Nephron (organoid): ENCODE data around the gene PPP2R2C.

ENCODE experiments used
- H3K27ac Mint-ChIP-seq, 3 experiments: 2 replicates each; pipeline ENCODE4 v1.8.0; 2020; ENCODE audit warnings: mixed read lengths in 3 of 3, mild to moderate bottlenecking in 2 of 3, moderate library complexity in 1 of 3
- H3K27me3 Mint-ChIP-seq: 2 replicates; pipeline ENCODE4 v1.8.0; 2021; ENCODE audit warnings: low read depth, mild to moderate bottlenecking, moderate library complexity, mixed read lengths
- H3K36me3 Mint-ChIP-seq: 2 replicates; pipeline ENCODE4 v1.8.0; 2020; ENCODE audit warnings: low read depth, mixed read lengths
- H3K4me1 Mint-ChIP-seq: 2 replicates; pipeline ENCODE4 v1.8.0; 2020; ENCODE audit warnings: mixed read lengths
- H3K4me3 Mint-ChIP-seq, 3 experiments: 2 replicates each; pipeline ENCODE4 v1.8.0; 2020; ENCODE audit warnings: mild to moderate bottlenecking in 3 of 3, mixed read lengths in 3 of 3, moderate library complexity in 2 of 3
- H3K9me3 Mint-ChIP-seq: 2 replicates; pipeline ENCODE4 v1.8.0; 2020; ENCODE audit warnings: mixed read lengths
- CTCF ChIP-seq, 3 experiments: fragments of 200-600 bp; sonication (generic); IDR thresholded peaks; one replicate each; pipeline ENCODE4 v1.5.0; 2021; ENCODE audit warnings: antibody characterized with exemption in 3 of 3; ENCODE audit not compliant: unreplicated experiment in 3 of 3

The PPP2R2C gene

GRCh38 chr4:6362896-6363295 lies 109.5 kb downstream of the PPP2R2C start:
- Mint-ChIP-seq H3K27me3 (peaks cover 55% of the 10 kb centered on the region), H3K9me3 (peaks cover 2% of the 10 kb centered on the region), H3K36me3 (no peaks in the 10 kb centered on the region), H3K4me1 (no peaks in the 10 kb centered on the region), H3K4me3 (no peak overlapping the region), H3K27ac (no peak overlapping the region)
- no peak for TF ChIP-seq CTCF (IDR thresholded peaks at IDR 0.05; ENCODE audit: unreplicated experiment in 3 of 3)

GRCh38 chr4:6362243-6362885 lies 110.0 kb downstream of the PPP2R2C start:
- no peak for TF ChIP-seq CTCF (IDR thresholded peaks at IDR 0.05; ENCODE audit: unreplicated experiment in 3 of 3)
- Mint-ChIP-seq H3K4me1 (no peaks in the 10 kb centered on the region), H3K27me3 (peaks cover 49% of the 10 kb centered on the region), H3K4me3 (no peak overlapping the region), H3K27ac (no peak overlapping the region), H3K36me3 (no peaks in the 10 kb centered on the region), H3K9me3 (peaks cover 2% of the 10 kb centered on the region)

GRCh38 chr4:6361076-6361784 lies 111.2 kb downstream of the PPP2R2C start:
- H3K4me3 Mint-ChIP-seq = no peak overlapping the region

GRCh38 chr4:6360385-6360784 lies 112.0 kb downstream of the PPP2R2C start:
- Mint-ChIP-seq H3K27ac (no peak overlapping the region), H3K4me1 (no peaks in the 10 kb centered on the region), H3K27me3 (peaks cover 36% of the 10 kb centered on the region), H3K36me3 (no peaks in the 10 kb centered on the region), H3K4me3 (no peak overlapping the region), H3K9me3 (peaks cover 2% of the 10 kb centered on the region)
- TF ChIP-seq CTCF (IDR thresholded peaks at IDR 0.05; ENCODE audit: unreplicated experiment in 3 of 3) = no peak

More at GRCh38 chr4:6361076-6361784, 111.2 kb downstream of the PPP2R2C start:
- no peaks in the 10 kb centered on the region for H3K36me3 Mint-ChIP-seq
- H3K27ac Mint-ChIP-seq = no peak overlapping the region
- TF ChIP-seq CTCF (IDR thresholded peaks at IDR 0.05; ENCODE audit: unreplicated experiment in 3 of 3) = no peak
- no peaks in the 10 kb centered on the region for H3K4me1 Mint-ChIP-seq
- H3K9me3 Mint-ChIP-seq = peaks cover 2% of the 10 kb centered on the region
- H3K27me3 Mint-ChIP-seq = peaks cover 38% of the 10 kb centered on the region

GRCh38 chr4:6359536-6360308 lies 112.7 kb downstream of the PPP2R2C start:
- Mint-ChIP-seq H3K27ac (no peak overlapping the region), H3K9me3 (peaks cover 2% of the 10 kb centered on the region), H3K27me3 (peaks cover 35% of the 10 kb centered on the region), H3K4me1 (no peaks in the 10 kb centered on the region), H3K4me3 (no peak overlapping the region), H3K36me3 (no peaks in the 10 kb centered on the region)
- TF ChIP-seq CTCF (IDR thresholded peaks at IDR 0.05; ENCODE audit: unreplicated experiment in 3 of 3) = no peak
